Activated B cell treated with CpG ODN at 0.5 μM for 24 hours (primary cell): Measurements from ENCODE around the gene TREML1. TPM values are rescaled to one million over a fixed set of nuclear protein-coding genes. Genes with fewer than 3 reads are reported as not detected.
"Not testable (repeated sequence)": the region's sequence is repeated elsewhere in the genome, so short reads cannot be mapped to it uniquely, and the experiment has no call there.

Source experiments
- ATAC-seq: fragments of 200-7000 bp; cut with Tn5 transposase; one replicate; pipeline ENCODE4 v1.10.0; 2021; ENCODE audit warnings: low read depth, mild to moderate bottlenecking, moderate library complexity
- CTCF ChIA-PET: fragments of 350-600 bp; sonication (Branson Sonifier 250); formaldehyde crosslinking; loops from one replicate; lab custom pipeline; 2021; ENCODE audit warnings: antibody characterized with exemption; lab: Charles Lee
- POLR2A ChIA-PET: fragments of 350-600 bp; sonication (Branson Sonifier 250); formaldehyde crosslinking; loops from one replicate; lab custom pipeline; 2021; ENCODE audit warnings: antibody characterized with exemption; lab: Charles Lee
- DNase-seq: peaks from one replicate; pipeline ENCODE4 v3.0.0; 2022
- H3K27ac Mint-ChIP-seq: one replicate; pipeline ENCODE4 v1.8.0; 2020; ENCODE audit warnings: mixed read lengths
- H3K27me3 Mint-ChIP-seq: one replicate; pipeline ENCODE4 v1.8.0; 2021; ENCODE audit warnings: mixed read lengths
- H3K36me3 Mint-ChIP-seq: one replicate; pipeline ENCODE4 v1.8.0; 2021; ENCODE audit warnings: low read depth, mixed read lengths
- H3K4me1 Mint-ChIP-seq: one replicate; pipeline ENCODE4 v1.8.0; 2021; ENCODE audit warnings: mixed read lengths
- H3K4me3 Mint-ChIP-seq: one replicate; pipeline ENCODE4 v1.8.0; 2020; ENCODE audit warnings: mild to moderate bottlenecking, mixed read lengths
- H3K9me3 Mint-ChIP-seq: one replicate; pipeline ENCODE4 v1.8.0; 2020; ENCODE audit warnings: mixed read lengths
- CTCF ChIP-seq: fragments of 200-600 bp; IDR thresholded peaks from one replicate; pipeline ENCODE4 v1.8.0; 2022; ENCODE audit warnings: antibody characterized with exemption, mild to moderate bottlenecking
- intact Hi-C: fragments of 100-400 bp; cut with micrococcal nuclease; formaldehyde crosslinking; loops from one replicate; pipeline ENCODE4 v1.15.1; 2024
- total RNA-seq: library from RNA; stranded (reverse); gene quantifications from 2 replicates; pipeline ENCODE4 v1.2.3, GENCODE V29; 2022

TREML1 gene
- total RNA-seq, 1 donor from 2014 or later: not detected

DNA sequence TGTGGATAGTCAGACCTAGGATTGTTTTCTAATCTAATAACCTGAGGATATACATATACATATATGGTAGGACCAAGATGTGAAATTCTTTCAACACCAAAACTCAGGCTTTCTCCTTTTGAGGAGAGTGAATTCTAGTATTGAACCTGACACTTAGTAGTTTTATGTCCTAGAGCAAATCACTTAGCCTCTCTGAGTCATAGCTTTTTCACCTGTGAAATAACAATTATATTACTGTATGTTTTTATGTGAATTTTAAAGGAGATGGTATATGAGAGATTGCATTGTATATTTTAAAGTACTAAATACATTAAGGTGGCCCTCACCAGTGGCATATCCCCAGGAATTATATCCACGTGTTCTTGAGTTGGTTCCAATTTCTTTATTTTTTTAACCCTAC, 34.6 kb downstream of the TREML1 start:
- CTCF ChIA-PET: no interaction called here
- Mint-ChIP-seq H3K4me3 (no peak overlapping the region), H3K9me3 (no peaks in the 10 kb centered on the region), H3K27me3 (no peaks in the 10 kb centered on the region), H3K36me3 (peaks cover 16% of the 10 kb centered on the region), H3K27ac (no peak overlapping the region), H3K4me1 (no peaks in the 10 kb centered on the region)
- no peak for TF ChIP-seq CTCF
- POLR2A ChIA-PET: no interaction called here
- ATAC-seq: no peak
- DNase-seq: no peak
- intact Hi-C loops: no loop called here

DNA sequence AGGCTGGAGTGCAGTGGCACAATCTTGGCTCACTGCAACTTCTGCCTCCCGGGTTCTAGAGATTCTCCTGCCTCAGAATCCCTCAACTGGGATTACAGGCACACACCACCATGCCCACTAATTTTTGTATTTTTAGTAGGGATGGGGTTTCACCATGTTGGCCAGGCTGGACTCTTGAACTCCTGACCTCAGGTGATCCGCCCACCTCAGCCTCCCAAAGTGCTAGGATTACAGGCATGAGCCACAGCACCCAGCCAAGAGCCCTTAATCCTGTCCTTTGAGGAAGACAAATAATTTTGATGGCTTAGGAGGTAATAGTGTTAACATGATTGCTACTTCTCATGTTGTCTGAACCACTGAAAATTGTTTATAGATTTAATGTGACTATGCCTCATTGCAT, 39.1 kb downstream of the TREML1 start:
- H3K4me1 Mint-ChIP-seq, H3K27ac Mint-ChIP-seq, H3K36me3 Mint-ChIP-seq, H3K9me3 Mint-ChIP-seq, intact Hi-C loops, H3K27me3 Mint-ChIP-seq, DNase-seq, ATAC-seq, H3K4me3 Mint-ChIP-seq, CTCF ChIA-PET: not testable (repeated sequence)
- POLR2A ChIA-PET: interaction anchor here (0.6 kb wide), 1 partner anchor 13 kb away, joined by 11 read pairs; no protein-coding TSS in a partner anchor

DNA sequence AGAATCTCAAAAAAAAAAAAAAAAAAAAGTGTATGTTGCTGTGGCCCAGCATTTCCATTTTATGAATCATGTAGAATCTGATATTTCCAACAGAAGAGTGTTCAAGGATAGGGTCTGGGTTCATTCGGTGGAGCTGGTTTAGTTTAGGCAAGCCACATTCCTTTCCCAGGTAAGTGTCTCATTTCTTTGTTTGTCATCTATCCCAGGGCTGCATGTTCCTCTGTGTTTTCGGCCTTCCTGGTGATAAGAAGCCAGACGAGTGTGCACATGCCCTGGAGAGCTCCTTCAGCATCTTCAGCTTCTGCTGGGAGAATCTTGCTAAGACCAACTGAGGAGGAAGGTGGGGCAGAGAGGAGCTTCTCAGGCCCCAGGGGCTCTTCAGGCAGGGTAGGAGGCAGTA, 43.1 kb downstream of the TREML1 start:
- ChIA-PET CTCF (no interaction called here), POLR2A (no interaction called here)
- no peaks in the 10 kb centered on the region for H3K4me1 Mint-ChIP-seq
- H3K36me3 Mint-ChIP-seq: peaks cover 18% of the 10 kb centered on the region
- H3K4me3 Mint-ChIP-seq: no peak overlapping the region
- no peak for TF ChIP-seq CTCF
- intact Hi-C loops: no loop called here
- no peak for ATAC-seq
- H3K27ac Mint-ChIP-seq: no peak overlapping the region
- H3K9me3 Mint-ChIP-seq: no peaks in the 10 kb centered on the region
- H3K27me3 Mint-ChIP-seq: no peaks in the 10 kb centered on the region
- DNase-seq: no peak

GRCh38 chr6:41103847-41104246, 50.3 kb downstream of the TREML1 start:
- intact Hi-C loops: no loop called here
- TF ChIP-seq CTCF: no peak
- H3K4me3 Mint-ChIP-seq: no peak overlapping the region
- no peak overlapping the region for H3K27ac Mint-ChIP-seq
- ChIA-PET POLR2A (no interaction called here), CTCF (interaction anchor here (1.0 kb wide), 1 partner anchor 204 kb away, joined by 3 read pairs; no protein-coding TSS in a partner anchor)
- H3K4me1 Mint-ChIP-seq: no peaks in the 10 kb centered on the region
- no peaks in the 10 kb centered on the region for H3K27me3 Mint-ChIP-seq
- no peak for ATAC-seq
- H3K36me3 Mint-ChIP-seq: peaks cover 31% of the 10 kb centered on the region
- no peak for DNase-seq
- H3K9me3 Mint-ChIP-seq: no peaks in the 10 kb centered on the region

DNA sequence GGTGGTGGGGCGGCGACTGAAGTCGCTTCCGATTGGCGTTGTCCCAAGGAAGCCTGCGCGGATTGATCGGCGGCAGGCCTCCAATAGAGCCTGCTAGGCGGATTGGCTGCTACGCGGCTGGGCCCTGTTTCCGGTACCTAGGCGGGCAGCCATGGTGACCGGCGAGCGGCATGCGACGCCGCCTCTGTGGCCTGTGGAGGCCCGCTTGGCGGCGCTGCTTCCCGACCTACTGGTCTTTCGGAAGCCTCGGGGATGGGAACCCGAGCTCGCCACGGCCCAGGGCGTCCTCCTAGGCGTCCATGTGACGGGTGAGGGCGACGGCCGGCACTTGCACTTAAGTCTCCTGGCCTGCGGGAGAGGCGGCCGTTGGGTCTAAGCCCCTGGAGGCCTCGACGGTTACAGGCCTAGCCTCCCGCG, 53.3 kb downstream of the TREML1 start:
- Mint-ChIP-seq H3K27me3 (no peaks in the 10 kb centered on the region), H3K4me1 (no peaks in the 10 kb centered on the region), H3K9me3 (no peaks in the 10 kb centered on the region), H3K27ac (no peak overlapping the region), H3K4me3 (no peak overlapping the region), H3K36me3 (peaks cover 56% of the 10 kb centered on the region)
- no peak for ATAC-seq
- TF ChIP-seq CTCF: no peak
- intact Hi-C loops: no loop called here
- ChIA-PET CTCF (no interaction called here), POLR2A (no interaction called here)
- no peak for DNase-seq

Other genes with a start within 250 kb of the TREML1 start
- 1.7 and 2.2 TPM in 2 replicates for gene UNC5CL, start 115.1 kb downstream of the TREML1 start, total RNA-seq
- gene TSPO2, start 111.9 kb downstream of the TREML1 start, total RNA-seq: not detected in 2 replicates
- not detected in 2 replicates for gene APOBEC2, start 101.1 kb downstream of the TREML1 start, total RNA-seq
- gene OARD1, start 82.0 kb downstream of the TREML1 start, total RNA-seq: 30.7 and 37.1 TPM in 2 replicates
- 33.7 and 35.1 TPM in 2 replicates for gene NFYA, start 81.4 kb downstream of the TREML1 start, total RNA-seq
- gene TREM2, start 8.8 kb upstream of the TREML1 start, total RNA-seq: not detected in 2 replicates
- gene TREML2, start 46.8 kb upstream of the TREML1 start, total RNA-seq: 10.2 and 10.3 TPM in 2 replicates
- gene TREML4, start 74.0 kb upstream of the TREML1 start, total RNA-seq: not detected in 2 replicates
- 0.81 TPM in 1 of 2 replicates, not detected in the other for gene TREM1, start 132.3 kb upstream of the TREML1 start, total RNA-seq
- gene NCR2, start 181.3 kb upstream of the TREML1 start, total RNA-seq: not detected in 2 replicates